Subcutaneous abdominal adipose tissue (tissue), 5 donors: ENCODE data around the gene GFAP.

Experiments used
- H3K27ac ChIP-seq: one replicate; pipeline ENCODE4 v1.7.0; 2013; ENCODE audit warnings: low read depth, mild to moderate bottlenecking, inconsistent platforms, low read length, moderate library complexity
- H3K27me3 ChIP-seq, 5 donors: one replicate each; pipeline ENCODE4 v1.7.0; 2013; ENCODE audit warnings: low read length in 5 of 5, inconsistent platforms in 1 of 5; ENCODE audit not compliant: control insufficient read depth in 5 of 5, insufficient read depth in 4 of 5
- H3K36me3 ChIP-seq, 5 donors: one replicate each; pipeline ENCODE4 v1.7.0; 2013; ENCODE audit warnings: low read length in 5 of 5; ENCODE audit not compliant: control insufficient read depth in 5 of 5, insufficient read depth in 5 of 5
- H3K4me1 ChIP-seq, 5 donors: one replicate each; pipeline ENCODE4 v1.7.0; 2013; ENCODE audit warnings: low read length in 5 of 5, mild to moderate bottlenecking in 3 of 5, moderate library complexity in 1 of 5; ENCODE audit not compliant: control insufficient read depth in 5 of 5, insufficient read depth in 5 of 5
- H3K4me3 ChIP-seq, 5 donors: one replicate each; pipeline ENCODE4 v1.7.0; 2013; ENCODE audit warnings: low read length in 5 of 5, low read depth in 1 of 5
- H3K9ac ChIP-seq, 5 donors: one replicate each; pipeline ENCODE4 v1.7.0; 2013; ENCODE audit warnings: low read length in 5 of 5, mild to moderate bottlenecking in 4 of 5, moderate library complexity in 3 of 5
- H3K9me3 ChIP-seq, 5 donors: one replicate each; pipeline ENCODE4 v1.7.0; 2013; ENCODE audit warnings: low read length in 5 of 5; ENCODE audit not compliant: control insufficient read depth in 5 of 5
- donor health status: healthy.
- donor health status: healthy.
- donor health status: healthy.
- donor health status: healthy.
- donor health status: healthy.

Gene GFAP

DNA sequence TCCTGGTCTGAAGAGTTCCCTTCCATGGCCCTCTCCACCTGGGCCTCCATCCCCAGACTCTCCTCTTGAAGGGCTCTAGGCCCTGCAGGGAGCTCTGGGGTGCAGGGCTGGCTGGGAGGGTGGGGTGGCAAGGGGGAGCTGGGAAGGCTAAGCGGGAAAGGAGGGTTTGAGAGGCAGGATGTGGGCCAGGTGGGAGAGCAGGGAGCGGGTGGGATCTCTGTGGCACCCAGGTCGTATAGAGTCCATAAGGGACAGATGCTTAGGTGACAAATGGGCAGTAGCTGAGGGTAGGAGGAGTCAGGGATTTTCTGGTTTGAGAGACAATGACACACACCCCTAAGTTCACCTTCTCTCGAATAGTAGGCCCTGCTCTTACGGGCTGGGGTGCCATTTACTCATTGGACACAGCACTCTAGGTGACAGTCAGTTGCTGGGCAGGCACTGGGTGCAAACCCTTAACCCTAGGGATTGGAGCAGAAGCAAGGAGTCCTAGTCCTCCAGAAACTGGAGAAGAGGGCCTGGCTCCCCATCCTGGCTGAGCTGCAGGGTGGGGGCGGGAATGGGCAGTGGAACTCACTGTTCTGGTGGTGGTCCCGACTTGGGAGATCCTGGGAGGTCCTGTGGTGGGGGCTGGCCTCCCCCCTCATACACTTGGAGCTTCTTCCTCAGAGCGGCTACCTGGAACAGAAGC is 16.9 kb upstream of the GFAP start:
- H3K36me3 ChIP-seq, result no peaks in the 10 kb centered on the region
- no peaks in the 10 kb centered on the region for H3K27me3 ChIP-seq
- H3K4me1 ChIP-seq, result no peaks in the 10 kb centered on the region

DNA sequence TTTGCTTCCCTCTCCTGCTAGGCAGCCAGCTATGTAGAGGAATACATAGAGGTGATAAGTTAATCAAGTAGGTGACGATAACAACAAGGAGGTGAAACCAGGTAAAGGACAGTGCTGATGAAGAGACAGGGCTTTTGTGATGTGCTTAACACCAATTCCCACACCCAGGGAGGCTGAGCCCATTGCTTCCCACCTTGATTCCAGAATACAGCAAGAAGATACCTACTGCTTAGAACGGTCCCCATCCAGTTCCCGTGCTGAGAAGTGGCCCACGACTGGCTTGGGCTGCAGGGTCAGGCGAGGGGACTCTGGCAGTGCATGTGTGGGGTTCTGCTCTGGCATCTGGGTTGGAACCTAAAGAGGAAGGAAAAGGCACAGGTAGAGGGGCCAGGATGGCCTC is 16.1 kb upstream of the GFAP start:
- Histone ChIP-seq H3K9ac (no peak overlapping the region), H3K36me3 (no peaks in the 10 kb centered on the region), H3K27me3 (no peaks in the 10 kb centered on the region), H3K4me1 (no peaks in the 10 kb centered on the region), H3K9me3 (no peaks in the 10 kb centered on the region), H3K27ac (no peak overlapping the region), H3K4me3 (no peak overlapping the region)

More for the DNA sequence above, 16.9 kb upstream of the GFAP start:
- Histone ChIP-seq H3K4me3 (no peak overlapping the region), H3K9ac (no peak overlapping the region), H3K27ac (no peak overlapping the region), H3K9me3 (no peaks in the 10 kb centered on the region)

DNA sequence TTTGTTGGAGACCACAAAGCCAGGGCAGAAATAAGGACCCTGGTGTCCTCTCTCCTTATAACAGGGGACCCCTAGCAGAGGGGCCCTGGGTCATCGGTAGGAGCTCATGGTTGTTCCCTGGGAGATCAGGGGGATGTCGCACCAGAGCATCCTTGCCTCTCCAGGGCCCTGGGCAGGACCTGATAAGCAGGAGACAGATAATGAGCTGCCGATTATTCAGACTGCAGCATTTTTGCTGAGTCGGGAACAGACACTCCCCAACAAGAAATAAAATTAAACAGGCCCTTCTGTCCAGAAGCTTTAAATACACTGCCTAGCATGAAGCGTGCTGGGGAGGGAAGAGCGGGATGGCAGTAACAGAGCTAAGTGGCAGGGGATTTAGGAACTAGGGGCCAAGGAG is 15.4 kb upstream of the GFAP start:
- Histone ChIP-seq H3K27me3 (no peaks in the 10 kb centered on the region), H3K9me3 (no peaks in the 10 kb centered on the region), H3K4me1 (no peaks in the 10 kb centered on the region), H3K4me3 (no peak overlapping the region), H3K9ac (no peak overlapping the region), H3K27ac (no peak overlapping the region), H3K36me3 (no peaks in the 10 kb centered on the region)

DNA sequence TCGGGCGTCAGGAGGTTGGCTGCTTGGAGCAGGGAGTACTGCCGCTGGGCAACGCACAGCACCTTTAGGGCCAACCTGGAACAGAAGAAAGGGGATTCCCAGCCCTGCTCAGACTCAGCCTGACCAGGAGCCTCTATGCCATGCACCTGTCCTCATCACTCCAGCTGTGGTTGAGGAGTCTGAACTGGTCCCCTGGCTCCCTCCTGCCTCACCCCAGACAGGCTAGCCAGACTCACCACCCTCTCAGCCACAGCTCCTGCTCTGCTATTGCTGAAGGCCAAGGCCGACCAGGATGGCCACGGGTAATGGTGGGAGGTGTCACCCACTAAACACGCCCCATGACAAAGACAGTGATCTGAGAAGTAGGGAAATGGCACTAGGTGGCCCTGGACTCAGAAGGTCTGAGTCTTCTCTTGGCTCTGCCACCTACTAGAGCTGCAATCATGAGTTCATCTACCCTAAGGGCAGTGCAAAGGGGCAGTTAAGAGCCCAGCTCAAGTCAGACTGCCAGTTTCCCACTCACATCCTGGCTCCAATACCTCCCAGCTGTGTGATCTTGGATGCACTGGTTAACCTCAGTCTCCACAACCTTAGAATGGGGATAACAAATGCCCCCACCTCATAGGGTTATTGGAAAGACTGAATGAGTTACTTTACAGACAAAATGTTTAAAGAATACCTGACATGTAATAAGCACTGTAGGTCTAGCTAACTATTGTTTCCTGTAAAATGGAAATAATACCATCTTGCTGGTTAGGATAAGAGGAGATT is 13.8 kb upstream of the GFAP start:
- H3K4me1 ChIP-seq, result no peaks in the 10 kb centered on the region
- H3K4me3 ChIP-seq, result no peak overlapping the region
- no peaks in the 10 kb centered on the region for H3K9me3 ChIP-seq
- H3K27ac ChIP-seq, result no peak overlapping the region
- H3K9ac ChIP-seq, result peak overlapping the region in 1 of 5 donors; percentile 24
- H3K36me3 ChIP-seq, result no peaks in the 10 kb centered on the region
- H3K27me3 ChIP-seq, result no peaks in the 10 kb centered on the region

DNA sequence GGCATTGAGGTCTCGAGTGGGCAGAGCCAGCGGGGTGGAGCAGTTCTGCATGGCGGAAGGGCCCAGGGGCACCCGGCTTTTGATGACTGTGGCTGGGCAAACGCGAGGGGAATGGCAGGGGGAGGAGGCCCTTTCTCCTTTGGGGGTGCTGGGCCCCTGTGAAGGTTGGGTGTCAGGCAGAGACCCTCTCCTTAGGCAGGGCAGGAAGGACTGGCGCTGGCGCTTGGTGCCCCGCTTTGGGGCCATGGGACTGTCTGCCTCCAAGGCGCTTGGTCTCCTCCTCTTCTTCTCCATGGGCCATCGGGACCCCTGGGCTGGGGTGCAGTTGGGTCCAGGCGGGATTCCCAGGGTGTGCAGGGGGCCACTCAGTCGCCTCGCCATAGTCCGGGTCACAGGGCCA is 12.8 kb upstream of the GFAP start:
- Histone ChIP-seq H3K4me1 (no peaks in the 10 kb centered on the region), H3K9ac (no peak overlapping the region), H3K27ac (no peak overlapping the region), H3K4me3 (no peak overlapping the region), H3K36me3 (no peaks in the 10 kb centered on the region), H3K9me3 (no peaks in the 10 kb centered on the region), H3K27me3 (no peaks in the 10 kb centered on the region)

DNA sequence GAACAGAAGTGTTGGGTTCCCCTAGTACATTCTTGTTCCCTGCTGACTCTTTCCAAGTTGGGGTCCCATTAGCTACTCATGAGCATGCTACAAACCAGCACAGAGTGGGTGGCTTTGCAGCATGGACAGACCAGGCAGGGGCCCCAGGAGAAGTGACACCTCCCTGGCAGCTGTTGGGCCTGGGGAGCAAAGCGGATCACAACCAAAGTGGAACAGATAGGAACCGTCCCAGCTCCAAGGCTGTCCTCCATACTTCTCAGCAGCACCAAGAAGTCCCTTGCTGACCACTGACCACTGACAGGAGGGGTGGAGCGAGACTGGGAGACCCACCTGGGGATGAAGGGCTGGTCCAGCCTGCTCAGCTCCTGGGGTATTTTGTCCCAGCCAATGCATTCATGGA is 12.4 kb upstream of the GFAP start:
- H3K4me3 ChIP-seq, result no peak overlapping the region
- H3K9ac ChIP-seq, result no peak overlapping the region
- no peaks in the 10 kb centered on the region for H3K4me1 ChIP-seq
- H3K36me3 ChIP-seq, result no peaks in the 10 kb centered on the region
- no peaks in the 10 kb centered on the region for H3K9me3 ChIP-seq
- no peak overlapping the region for H3K27ac ChIP-seq
- no peaks in the 10 kb centered on the region for H3K27me3 ChIP-seq

DNA sequence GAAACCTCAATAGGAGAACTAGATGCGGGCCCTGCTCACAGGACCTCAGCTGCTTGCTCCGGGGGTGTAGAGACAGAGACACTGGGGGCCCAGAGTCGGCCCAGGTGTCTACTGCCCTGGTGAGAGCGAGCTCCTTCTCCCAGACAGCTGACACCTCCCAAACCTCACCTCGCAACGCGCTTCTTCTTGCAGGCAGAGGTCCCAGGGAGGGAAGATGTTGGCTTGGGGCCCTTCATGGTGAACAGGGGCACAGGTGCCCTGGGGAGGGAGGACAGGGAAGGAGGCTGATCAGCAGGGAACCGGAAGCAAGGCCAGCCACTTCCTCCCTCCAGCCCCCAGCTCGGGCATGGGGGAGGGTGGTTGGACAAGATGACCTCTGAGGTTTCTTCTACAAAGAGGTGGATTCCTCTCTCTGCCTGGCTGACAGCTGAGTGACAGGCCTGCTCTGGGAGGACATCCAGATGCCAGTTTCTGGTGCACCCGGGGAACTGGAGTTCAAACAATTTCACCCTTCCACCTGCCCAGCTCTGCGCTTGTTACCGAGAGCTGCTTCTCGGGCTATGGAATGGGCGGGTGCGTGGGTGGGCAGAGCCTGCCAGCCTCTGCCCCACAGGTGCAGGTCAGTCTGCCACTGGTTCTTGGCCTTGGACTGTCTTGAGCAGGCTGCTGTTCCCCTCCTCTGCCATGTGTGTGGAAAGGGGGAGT is 11.7 kb upstream of the GFAP start:
- Histone ChIP-seq H3K27ac (no peak overlapping the region), H3K36me3 (no peaks in the 10 kb centered on the region), H3K27me3 (no peaks in the 10 kb centered on the region), H3K9ac (no peak overlapping the region), H3K9me3 (no peaks in the 10 kb centered on the region), H3K4me1 (no peaks in the 10 kb centered on the region), H3K4me3 (no peak overlapping the region)

DNA sequence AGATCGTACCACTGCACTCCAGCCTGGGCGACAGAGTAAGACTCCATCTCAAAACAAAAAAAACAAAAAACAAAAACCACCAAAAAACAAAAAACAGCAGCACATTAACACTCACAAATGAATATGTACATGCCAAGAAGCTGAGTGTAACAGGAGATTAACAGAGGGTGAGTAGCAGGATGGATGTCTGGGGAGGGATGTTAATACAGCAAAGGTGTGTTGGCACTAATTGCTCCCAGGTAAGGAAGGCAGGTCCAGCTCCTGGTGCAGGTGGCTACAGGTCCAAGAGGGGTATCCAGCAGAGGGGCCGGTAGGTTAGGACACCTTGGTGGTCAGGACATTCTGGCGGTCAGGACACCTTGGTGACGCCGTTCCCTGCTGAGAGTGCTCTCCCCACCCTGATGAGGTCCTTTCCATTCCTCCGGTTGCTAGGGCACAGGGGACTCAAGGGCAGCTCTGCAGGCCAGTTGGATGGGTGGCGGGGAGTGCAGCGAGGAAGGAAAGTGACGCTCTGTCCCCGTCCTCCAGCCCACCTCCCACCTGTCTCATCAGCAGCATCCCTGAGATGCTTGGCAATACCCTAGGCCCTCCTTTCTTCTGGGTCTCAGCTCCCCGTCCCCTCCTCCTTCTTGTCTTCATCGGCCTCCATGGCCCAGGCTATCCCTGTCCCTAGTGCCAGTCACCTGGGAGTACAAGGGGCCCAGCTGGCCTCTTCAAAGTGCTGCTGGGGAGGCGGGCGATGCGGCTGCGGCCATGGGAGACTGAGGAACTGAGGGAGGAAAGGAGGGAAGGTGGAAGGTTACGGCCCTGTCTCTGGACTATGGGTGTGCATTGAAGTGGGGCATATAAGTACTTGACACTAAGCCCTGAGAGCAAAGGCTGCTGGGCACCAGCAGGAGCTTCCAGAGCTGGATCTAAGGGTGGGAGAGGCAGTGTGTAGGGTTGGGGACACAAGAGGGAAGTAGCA is 10.7 kb upstream of the GFAP start:
- Histone ChIP-seq H3K4me3 (no peak overlapping the region), H3K4me1 (peaks cover 0 to 6% (median 0%) of the 10 kb centered on the region in 5 donors), H3K36me3 (no peaks in the 10 kb centered on the region), H3K27me3 (no peaks in the 10 kb centered on the region), H3K9ac (no peak overlapping the region), H3K9me3 (no peaks in the 10 kb centered on the region), H3K27ac (no peak overlapping the region)

DNA sequence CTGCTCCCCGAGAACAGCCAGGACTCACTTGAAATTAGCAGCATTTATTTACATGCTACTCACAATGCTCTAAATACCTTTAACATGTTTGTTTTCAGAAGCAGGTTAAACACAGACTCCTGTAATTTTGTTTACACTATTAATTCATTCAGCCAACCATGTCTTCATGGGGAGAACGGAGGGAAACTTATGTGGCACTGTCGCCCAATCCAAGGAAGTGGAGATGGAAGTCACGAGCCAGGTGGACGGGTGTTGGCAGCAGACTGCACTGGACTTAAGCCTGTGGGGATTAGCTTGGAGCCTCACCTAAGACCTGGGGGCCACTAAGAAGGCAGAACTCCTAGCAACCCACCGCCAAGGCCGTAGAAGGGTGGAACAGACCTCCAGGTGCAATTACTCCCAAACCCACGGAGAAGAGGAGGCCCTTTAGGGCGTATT is 8.8 kb upstream of the GFAP start:
- no peak overlapping the region for H3K4me3 ChIP-seq
- H3K4me1 ChIP-seq, result peaks cover 0 to 12% (median 6%) of the 10 kb centered on the region in 5 donors
- no peaks in the 10 kb centered on the region for H3K36me3 ChIP-seq
- H3K9me3 ChIP-seq, result no peaks in the 10 kb centered on the region
- H3K9ac ChIP-seq, result no peak overlapping the region
- H3K27ac ChIP-seq, result no peak overlapping the region
- no peaks in the 10 kb centered on the region for H3K27me3 ChIP-seq
